B cell (primary cell): ENCODE measurements around the gene MYH7B. TPM values are rescaled to one million over a fixed set of nuclear protein-coding genes. Genes with fewer than 3 reads are reported as not detected.

ENCODE experiments used
- ATAC-seq: fragments of 200-7000 bp; cut with Tn5 transposase; one replicate; pipeline ENCODE4 v1.10.0; 2021; ENCODE audit warnings: low read depth, mild to moderate bottlenecking, moderate number of reproducible peaks, moderate library complexity
- CTCF ChIA-PET: fragments of 350-600 bp; sonication (Branson Sonifier 250); formaldehyde crosslinking; loops from one replicate; lab custom pipeline; 2021; ENCODE audit warnings: antibody characterized with exemption, inconsistent platforms; lab: Charles Lee
- POLR2A ChIA-PET: fragments of 350-600 bp; sonication (Branson Sonifier 250); formaldehyde crosslinking; loops from one replicate; lab custom pipeline; 2021; ENCODE audit warnings: antibody characterized with exemption; lab: Charles Lee
- DNase-seq: peaks from one replicate; pipeline ENCODE4 v3.0.0; 2013
- H2AFZ ChIP-seq: 2 replicates; pipeline ENCODE4 v1.6.1; 2012; ENCODE audit warnings: mild to moderate bottlenecking, low read depth, low read length; ENCODE audit not compliant: insufficient read depth, poor library complexity, severe bottlenecking
- H3K27ac ChIP-seq, 2 donors: 1 replicate in 1 of 2; 2 replicates in 1 of 2; pipeline ENCODE4 v1.5.1; 2012 to 2013; ENCODE audit warnings: low read length in 2 of 2, mild to moderate bottlenecking in 2 of 2, moderate library complexity in 1 of 2
- H3K27me3 ChIP-seq, 4 experiments: fragments of 200-600 bp in 1 of 4; sonication (generic) in 1 of 4; replicated peaks in 1 of 4; 1 replicate in 2 of 4; 2 replicates in 2 of 4; pipeline versions ENCODE4 v1.6.1 to v1.7.0; 2013 to 2016; ENCODE audit warnings: low read length in 3 of 4, mild to moderate bottlenecking in 2 of 4, mixed read lengths in 1 of 4, moderate library complexity in 1 of 4; ENCODE audit not compliant: insufficient read depth in 4 of 4, control insufficient read depth in 3 of 4; ENCODE audit errors: control extremely low read depth in 1 of 4
- H3K36me3 ChIP-seq, 2 experiments: replicated peaks in 1 of 2; 1 replicate in 1 of 2; 2 replicates in 1 of 2; pipeline versions ENCODE4 v1.6.1 to v1.7.1; 2013; ENCODE audit warnings: low read length in 1 of 2; ENCODE audit not compliant: insufficient read depth in 2 of 2, control insufficient read depth in 1 of 2; ENCODE audit errors: control extremely low read depth in 1 of 2, extremely low read depth in 1 of 2
- H3K4me1 ChIP-seq, 2 donors: fragments of 200-600 bp in 1 of 2; sonication (generic) in 1 of 2; 1 replicate in 1 of 2; 2 replicates in 1 of 2; pipeline versions ENCODE4 v1.5.1 to v1.6.1; 2013 to 2017; ENCODE audit warnings: low read length in 2 of 2; ENCODE audit not compliant: control insufficient read depth in 2 of 2, insufficient read depth in 2 of 2
- H3K4me2 ChIP-seq: replicated peaks from 2 replicates; pipeline ENCODE3; 2012; ENCODE audit warnings: mild to moderate bottlenecking, low read depth, low read length; ENCODE audit not compliant: poor library complexity, severe bottlenecking
- H3K4me3 ChIP-seq, 5 experiments: fragments of 200-600 bp in 1 of 5; sonication (generic) in 1 of 5; 1 replicate in 3 of 5; 2 replicates in 2 of 5; pipeline versions ENCODE4 v1.5.1 to v1.7.0; 2011 to 2016; ENCODE audit warnings: low read length in 4 of 5, mild to moderate bottlenecking in 4 of 5, low read depth in 2 of 5, control low read depth in 1 of 5, moderate library complexity in 1 of 5; ENCODE audit not compliant: insufficient read depth in 1 of 5; ENCODE audit errors: control extremely low read depth in 1 of 5, extremely low read depth in 1 of 5
- H3K79me2 ChIP-seq: fragments of 200-600 bp; sonication (generic); one replicate; pipeline ENCODE4 v1.6.0; 2016; ENCODE audit warnings: low read length; ENCODE audit not compliant: control insufficient read depth, insufficient read depth
- H3K9ac ChIP-seq: fragments of 200-600 bp; sonication (generic); 2 replicates; pipeline ENCODE4 v1.6.1; 2017; ENCODE audit warnings: mild to moderate bottlenecking, low read length, moderate library complexity
- H3K9me3 ChIP-seq, 3 donors: one replicate each; pipeline versions ENCODE4 v1.6.1 to v1.7.1; 2013; ENCODE audit warnings: low read length in 2 of 3; ENCODE audit not compliant: control insufficient read depth in 2 of 3, insufficient read depth in 1 of 3; ENCODE audit errors: control extremely low read depth in 1 of 3
- H4K20me1 ChIP-seq: 2 replicates; pipeline ENCODE4 v1.6.0; 2012; ENCODE audit warnings: mild to moderate bottlenecking, low read length; ENCODE audit not compliant: insufficient read depth, control insufficient read depth, poor library complexity, severe bottlenecking
- H3K27ac Mint-ChIP-seq: one replicate; pipeline ENCODE4 v1.8.0; 2021; ENCODE audit warnings: mixed read lengths
- H3K27me3 Mint-ChIP-seq: one replicate; pipeline ENCODE4 v1.8.0; 2021; ENCODE audit warnings: mixed read lengths
- H3K4me1 Mint-ChIP-seq: one replicate; pipeline ENCODE4 v1.8.0; 2021; ENCODE audit warnings: mixed read lengths
- H3K4me3 Mint-ChIP-seq: one replicate; pipeline ENCODE4 v1.8.0; 2021; ENCODE audit warnings: mixed read lengths
- H3K9me3 Mint-ChIP-seq: one replicate; pipeline ENCODE4 v1.8.0; 2022; ENCODE audit warnings: mixed read lengths; ENCODE audit not compliant: insufficient read depth
- EZH2 ChIP-seq: IDR thresholded peaks from 2 replicates; pipeline ENCODE4 v1.6.1; 2012; ENCODE audit warnings: borderline replicate concordance, low read depth, mild to moderate bottlenecking, moderate library complexity, low read length; ENCODE audit not compliant: insufficient read depth, poor library complexity, severe bottlenecking
- whole genome bisulfite sequencing: methylation state at CpG from one replicate; pipeline ENCODE4 v1.1.5; 2013; ENCODE audit warnings: missing lambda C conversion rate; ENCODE audit not compliant: insufficient coverage; 5-methylcytosine and 5-hydroxymethylcytosine counted together
- intact Hi-C: fragments of 100-400 bp; cut with micrococcal nuclease; formaldehyde crosslinking; loops from one replicate; pipeline ENCODE4 v1.10.0; 2022
- polyA plus RNA-seq: library from polyadenylated mRNA; depleted of rRNA; stranded (reverse); fragments of >200 nt; gene quantifications from 2 replicates; pipeline ENCODE4 v1.2.3, GENCODE V29; 2012
- total RNA-seq, 2 donors: library from RNA; stranded (reverse); fragments of 120-200 nt in 1 of 2; gene quantifications; 1 replicate in 1 of 2; 2 replicates in 1 of 2; pipeline versions ENCODE4 v1.2.3 to v1.2.4, GENCODE V29; 2013 to 2022
- TF ChIP-seq, protein P1 (sequence below): fragments of 200-600 bp; IDR thresholded peaks from one replicate; pipeline ENCODE4 v1.8.0; 2022; ENCODE audit warnings: antibody characterized with exemption, mild to moderate bottlenecking

The MYH7B gene
- total and polyA plus RNA-seq, 2 donors (not counting 1 experiment from before 2014, with no cell fraction given), result 0.79 to 1.2 TPM

DNA sequence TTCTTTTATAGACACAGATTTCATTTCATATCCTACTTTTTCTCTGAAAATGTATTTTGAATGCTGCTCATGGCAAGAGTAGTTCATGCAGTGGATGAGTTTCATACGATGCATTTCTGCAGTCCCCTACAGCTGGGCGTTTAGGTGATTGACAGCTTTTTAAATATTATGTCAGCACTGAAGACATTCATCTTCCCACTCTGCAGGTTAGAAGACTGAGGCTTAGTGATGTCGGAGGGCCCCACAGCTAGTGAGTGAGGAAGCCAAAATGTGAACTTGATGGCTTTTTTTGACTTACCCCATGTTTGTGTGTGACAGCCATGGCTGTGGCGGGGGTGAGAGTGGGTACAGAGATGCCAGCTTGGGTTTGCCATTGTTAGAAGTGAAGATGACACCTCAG, 33.5 kb downstream of the MYH7B start:
- POLR2A ChIA-PET, result no interaction called here
- no peaks in the 10 kb centered on the region for H3K4me1 Mint-ChIP-seq
- H3K27ac Mint-ChIP-seq, result no peak overlapping the region

DNA sequence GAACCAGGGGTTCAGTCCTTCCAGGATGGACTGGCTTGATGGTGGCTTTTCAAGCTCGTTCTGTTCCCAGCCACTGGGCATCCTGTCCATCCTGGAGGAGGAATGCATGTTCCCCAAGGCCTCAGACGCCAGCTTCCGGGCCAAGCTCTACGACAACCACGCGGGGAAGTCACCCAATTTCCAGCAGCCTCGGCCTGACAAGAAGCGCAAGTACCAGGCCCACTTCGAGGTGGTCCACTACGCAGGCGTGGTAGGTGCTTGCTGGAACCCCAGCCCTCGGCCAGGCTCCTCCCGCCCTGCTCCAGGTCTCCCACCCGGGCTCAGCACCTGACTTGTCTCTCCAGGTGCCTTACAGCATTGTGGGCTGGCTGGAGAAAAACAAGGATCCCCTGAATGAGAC, 34.0 kb downstream of the MYH7B start:
- intact Hi-C loops, result no loop called here
- ChIA-PET POLR2A (no interaction called here), CTCF (interaction anchor here (0.5 kb wide), 1 partner anchor 979 kb away, joined by 3 read pairs; no protein-coding TSS in a partner anchor)
- no peaks in the 10 kb centered on the region for H3K4me1 ChIP-seq
- H3K36me3 ChIP-seq, result peaks cover 0 to 4% of the 10 kb centered on the region in 2 experiments
- Mint-ChIP-seq H3K4me1 (no peaks in the 10 kb centered on the region), H3K27ac (no peak overlapping the region), H3K4me3 (no peak overlapping the region), H3K9me3 (no peaks in the 10 kb centered on the region), H3K27me3 (peaks cover 8% of the 10 kb centered on the region)
- ATAC-seq (no peak), DNase-seq (no peak)
- H4K20me1 ChIP-seq, result no peaks in the 10 kb centered on the region
- TF ChIP-seq, protein P1, sequence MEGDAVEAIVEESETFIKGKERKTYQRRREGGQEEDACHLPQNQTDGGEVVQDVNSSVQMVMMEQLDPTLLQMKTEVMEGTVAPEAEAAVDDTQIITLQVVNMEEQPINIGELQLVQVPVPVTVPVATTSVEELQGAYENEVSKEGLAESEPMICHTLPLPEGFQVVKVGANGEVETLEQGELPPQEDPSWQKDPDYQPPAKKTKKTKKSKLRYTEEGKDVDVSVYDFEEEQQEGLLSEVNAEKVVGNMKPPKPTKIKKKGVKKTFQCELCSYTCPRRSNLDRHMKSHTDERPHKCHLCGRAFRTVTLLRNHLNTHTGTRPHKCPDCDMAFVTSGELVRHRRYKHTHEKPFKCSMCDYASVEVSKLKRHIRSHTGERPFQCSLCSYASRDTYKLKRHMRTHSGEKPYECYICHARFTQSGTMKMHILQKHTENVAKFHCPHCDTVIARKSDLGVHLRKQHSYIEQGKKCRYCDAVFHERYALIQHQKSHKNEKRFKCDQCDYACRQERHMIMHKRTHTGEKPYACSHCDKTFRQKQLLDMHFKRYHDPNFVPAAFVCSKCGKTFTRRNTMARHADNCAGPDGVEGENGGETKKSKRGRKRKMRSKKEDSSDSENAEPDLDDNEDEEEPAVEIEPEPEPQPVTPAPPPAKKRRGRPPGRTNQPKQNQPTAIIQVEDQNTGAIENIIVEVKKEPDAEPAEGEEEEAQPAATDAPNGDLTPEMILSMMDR, result no peak
- no peak for TF ChIP-seq EZH2
- H3K27me3 ChIP-seq, result no peaks in the 10 kb centered on the region
- 95% methylated on average over 14 of the region's 14 CpGs for WGBS
- H3K4me2 ChIP-seq, result no peak overlapping the region
- no peak overlapping the region for H2AFZ ChIP-seq
- H3K27ac ChIP-seq, result no peak overlapping the region
- H3K4me3 ChIP-seq, result no peak overlapping the region
- no peaks in the 10 kb centered on the region for H3K9me3 ChIP-seq
- no peaks in the 10 kb centered on the region for H3K79me2 ChIP-seq
- H3K9ac ChIP-seq, result no peak overlapping the region

More for the DNA sequence above, 33.5 kb downstream of the MYH7B start:
- WGBS, result 98% methylated on average over 4 of the region's 4 CpGs
- intact Hi-C loops, result no loop called here
- Histone ChIP-seq H3K79me2 (no peaks in the 10 kb centered on the region), H3K4me1 (no peaks in the 10 kb centered on the region), H2AFZ (no peak overlapping the region), H3K9me3 (no peaks in the 10 kb centered on the region), H3K36me3 (peaks cover 0 to 2% of the 10 kb centered on the region in 2 experiments), H3K4me3 (no peak overlapping the region), H3K4me2 (no peak overlapping the region), H3K9ac (no peak overlapping the region), H4K20me1 (no peaks in the 10 kb centered on the region), H3K27ac (no peak overlapping the region), H3K27me3 (peaks cover 0 to 2% (median under 1%) of the 10 kb centered on the region in 4 experiments)
- Mint-ChIP-seq H3K9me3 (no peaks in the 10 kb centered on the region), H3K4me3 (no peak overlapping the region), H3K27me3 (peaks cover 8% of the 10 kb centered on the region)
- no peak for ATAC-seq
- no peak for DNase-seq
- TF ChIP-seq, protein P1, result no peak
- TF ChIP-seq EZH2, result no peak
- CTCF ChIA-PET, result interaction anchor here (0.5 kb wide), 1 partner anchor 979 kb away, joined by 3 read pairs; no protein-coding TSS in a partner anchor
